Measurements from ENCODE around the gene CHD2.

DNA sequence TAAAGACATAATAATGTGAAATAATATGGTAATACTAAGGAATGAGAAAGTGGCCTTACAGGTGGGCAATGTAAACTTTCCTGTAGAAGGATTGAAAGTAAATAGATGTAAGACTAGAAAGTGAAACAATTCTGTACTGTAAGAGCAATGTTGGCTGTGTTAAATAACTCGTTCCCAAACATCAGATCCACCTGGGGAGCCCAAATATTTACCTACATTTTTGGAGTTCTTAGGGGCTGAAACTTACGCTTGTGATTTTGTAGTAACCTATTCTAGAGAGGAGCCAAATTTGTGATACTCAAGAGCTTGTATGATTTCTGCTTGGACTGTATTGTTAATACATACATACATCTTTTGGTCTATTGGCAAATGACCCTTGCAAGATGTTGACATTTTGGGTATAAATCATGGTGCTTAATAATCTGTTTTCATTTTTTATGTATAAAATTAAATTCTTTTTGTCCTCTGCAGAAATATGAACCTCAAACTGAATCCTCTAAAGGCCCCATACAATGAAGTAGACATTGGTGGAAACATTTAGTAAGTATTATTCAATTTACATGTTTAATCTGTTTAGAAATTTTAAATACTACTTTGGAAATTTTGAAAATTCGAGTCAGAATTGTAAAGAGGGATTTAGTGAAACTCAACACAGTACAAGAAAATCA is 8.5 kb upstream of the CHD2 start:
- TF ChIP-seq, protein P1, sequence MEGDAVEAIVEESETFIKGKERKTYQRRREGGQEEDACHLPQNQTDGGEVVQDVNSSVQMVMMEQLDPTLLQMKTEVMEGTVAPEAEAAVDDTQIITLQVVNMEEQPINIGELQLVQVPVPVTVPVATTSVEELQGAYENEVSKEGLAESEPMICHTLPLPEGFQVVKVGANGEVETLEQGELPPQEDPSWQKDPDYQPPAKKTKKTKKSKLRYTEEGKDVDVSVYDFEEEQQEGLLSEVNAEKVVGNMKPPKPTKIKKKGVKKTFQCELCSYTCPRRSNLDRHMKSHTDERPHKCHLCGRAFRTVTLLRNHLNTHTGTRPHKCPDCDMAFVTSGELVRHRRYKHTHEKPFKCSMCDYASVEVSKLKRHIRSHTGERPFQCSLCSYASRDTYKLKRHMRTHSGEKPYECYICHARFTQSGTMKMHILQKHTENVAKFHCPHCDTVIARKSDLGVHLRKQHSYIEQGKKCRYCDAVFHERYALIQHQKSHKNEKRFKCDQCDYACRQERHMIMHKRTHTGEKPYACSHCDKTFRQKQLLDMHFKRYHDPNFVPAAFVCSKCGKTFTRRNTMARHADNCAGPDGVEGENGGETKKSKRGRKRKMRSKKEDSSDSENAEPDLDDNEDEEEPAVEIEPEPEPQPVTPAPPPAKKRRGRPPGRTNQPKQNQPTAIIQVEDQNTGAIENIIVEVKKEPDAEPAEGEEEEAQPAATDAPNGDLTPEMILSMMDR (IDR thresholded peaks at IDR 0.05) = no peak
- TF ChIP-seq POLR2AphosphoS5 (IDR thresholded peaks at IDR 0.05) (no peak), EP300 (IDR thresholded peaks at IDR 0.05) (no peak), POLR2A (IDR thresholded peaks at IDR 0.05) (no peak)

Data from sigmoid colon (tissue), 4 donors.